HG03439 (cell line): ENCODE data around the gene SSUH2.

Experiments used
- ATAC-seq: cut with Tn5 transposase; IDR thresholded peaks from one replicate; pipeline ENCODE4 v1.9.1; 2021; ENCODE audit warnings: mild to moderate bottlenecking, moderate library complexity; ENCODE audit not compliant: unreplicated experiment

SSUH2 gene

GRCh38 chr3:8618950-8619349, 25.6 kb downstream of the SSUH2 start:
- no peak for ATAC-seq

- ATAC-seq: no peak
These were observed 26.7 kb downstream of the SSUH2 start for GRCh38 chr3:8617921-8618320.

- ATAC-seq: no peak
These were observed 33.6 kb downstream of the SSUH2 start for GRCh38 chr3:8610951-8611350.

GRCh38 chr3:8608791-8609467, 35.7 kb downstream of the SSUH2 start:
- no peak for ATAC-seq

- no peak for ATAC-seq
These were observed 36.4 kb downstream of the SSUH2 start for GRCh38 chr3:8608041-8608790.

- no peak for ATAC-seq
These were observed 37.2 kb downstream of the SSUH2 start for GRCh38 chr3:8607234-8608040.

- no peak for ATAC-seq
These were observed 37.8 kb downstream of the SSUH2 start for GRCh38 chr3:8606701-8607231.

- ATAC-seq: no peak
These were observed 39.6 kb downstream of the SSUH2 start for GRCh38 chr3:8604988-8605387.

- ATAC-seq: no peak
These were observed 40.6 kb downstream of the SSUH2 start for GRCh38 chr3:8604006-8604405.

GRCh38 chr3:8603115-8603710, 41.4 kb downstream of the SSUH2 start:
- ATAC-seq: no peak

GRCh38 chr3:8600457-8600856, 44.1 kb downstream of the SSUH2 start:
- no peak for ATAC-seq

- ATAC-seq: no peak
These were observed 45.5 kb downstream of the SSUH2 start for GRCh38 chr3:8599146-8599545.

- no peak for ATAC-seq
These were observed 47.3 kb downstream of the SSUH2 start for GRCh38 chr3:8597219-8597853.

- no peak for ATAC-seq
These were observed 48.0 kb downstream of the SSUH2 start for GRCh38 chr3:8596321-8597218.

GRCh38 chr3:8595695-8596115, 48.9 kb downstream of the SSUH2 start:
- no peak for ATAC-seq

- no peak for ATAC-seq
These were observed 49.3 kb downstream of the SSUH2 start for GRCh38 chr3:8595252-8595651.

GRCh38 chr3:8593021-8593827, 51.4 kb downstream of the SSUH2 start:
- ATAC-seq: no peak

- ATAC-seq: no peak
These were observed 54.6 kb downstream of the SSUH2 start for GRCh38 chr3:8589880-8590556.
